ENCODE data around the gene ANKS1A.

ANKS1A gene

GRCh38 chr6:35014786-35015185 lies 125.7 kb downstream of the ANKS1A start:
- H3K9me3 Mint-ChIP-seq: no peaks in the 10 kb centered on the region
- H3K36me3 Mint-ChIP-seq (ENCODE audit: low read depth): peaks cover 34% of the 10 kb centered on the region
- peak overlapping the region in 1 of 3 experiments; percentile 11 for H3K4me3 Mint-ChIP-seq
- H3K4me1 Mint-ChIP-seq: peaks cover 78% of the 10 kb centered on the region
- no peaks in the 10 kb centered on the region for H3K27me3 Mint-ChIP-seq (ENCODE audit: low read depth)
- peak overlapping the region; percentile 37 to 99 (median 62) for H3K27ac Mint-ChIP-seq
- TF ChIP-seq, protein P1, sequence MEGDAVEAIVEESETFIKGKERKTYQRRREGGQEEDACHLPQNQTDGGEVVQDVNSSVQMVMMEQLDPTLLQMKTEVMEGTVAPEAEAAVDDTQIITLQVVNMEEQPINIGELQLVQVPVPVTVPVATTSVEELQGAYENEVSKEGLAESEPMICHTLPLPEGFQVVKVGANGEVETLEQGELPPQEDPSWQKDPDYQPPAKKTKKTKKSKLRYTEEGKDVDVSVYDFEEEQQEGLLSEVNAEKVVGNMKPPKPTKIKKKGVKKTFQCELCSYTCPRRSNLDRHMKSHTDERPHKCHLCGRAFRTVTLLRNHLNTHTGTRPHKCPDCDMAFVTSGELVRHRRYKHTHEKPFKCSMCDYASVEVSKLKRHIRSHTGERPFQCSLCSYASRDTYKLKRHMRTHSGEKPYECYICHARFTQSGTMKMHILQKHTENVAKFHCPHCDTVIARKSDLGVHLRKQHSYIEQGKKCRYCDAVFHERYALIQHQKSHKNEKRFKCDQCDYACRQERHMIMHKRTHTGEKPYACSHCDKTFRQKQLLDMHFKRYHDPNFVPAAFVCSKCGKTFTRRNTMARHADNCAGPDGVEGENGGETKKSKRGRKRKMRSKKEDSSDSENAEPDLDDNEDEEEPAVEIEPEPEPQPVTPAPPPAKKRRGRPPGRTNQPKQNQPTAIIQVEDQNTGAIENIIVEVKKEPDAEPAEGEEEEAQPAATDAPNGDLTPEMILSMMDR (IDR thresholded peaks at IDR 0.05; ENCODE audit: unreplicated experiment in 3 of 3): no peak

GRCh38 chr6:35015476-35015875 lies 126.4 kb downstream of the ANKS1A start:
- Mint-ChIP-seq H3K27ac (peak overlapping the region; percentile 95 to 99 (median 97)), H3K9me3 (no peaks in the 10 kb centered on the region), H3K4me1 (peaks cover 79% of the 10 kb centered on the region), H3K4me3 (peak overlapping the region in 1 of 3 experiments; percentile 83), H3K27me3 (ENCODE audit: low read depth) (no peaks in the 10 kb centered on the region), H3K36me3 (ENCODE audit: low read depth) (peaks cover 34% of the 10 kb centered on the region)
- TF ChIP-seq, protein P1 (IDR thresholded peaks at IDR 0.05; ENCODE audit: unreplicated experiment in 3 of 3): no peak

DNA sequence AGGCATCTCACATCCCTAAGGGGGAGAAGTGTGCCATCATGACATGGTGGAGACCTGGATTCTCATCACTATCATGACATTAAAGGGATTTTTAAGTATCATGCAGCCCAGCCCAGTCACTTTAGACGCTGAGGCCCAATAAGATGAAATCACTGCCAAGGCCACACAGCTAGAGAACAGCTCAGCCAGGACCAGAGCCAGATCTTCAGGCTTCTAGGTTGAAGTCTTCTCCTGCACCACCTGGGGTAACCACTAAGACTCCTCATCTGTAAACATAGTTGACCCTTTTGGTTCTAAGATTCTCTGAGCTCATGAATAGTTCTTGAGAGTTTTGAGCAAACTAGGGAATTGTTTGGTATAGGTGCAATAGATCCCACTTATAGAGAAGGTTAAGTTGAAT lies 126.9 kb downstream of the ANKS1A start:
- TF ChIP-seq, protein P1 (IDR thresholded peaks at IDR 0.05; ENCODE audit: unreplicated experiment in 3 of 3): no peak
- H3K9me3 Mint-ChIP-seq: no peaks in the 10 kb centered on the region
- no peaks in the 10 kb centered on the region for H3K27me3 Mint-ChIP-seq (ENCODE audit: low read depth)
- H3K4me1 Mint-ChIP-seq: peaks cover 79% of the 10 kb centered on the region
- H3K4me3 Mint-ChIP-seq: peak overlapping the region; percentile 77 to 83 (median 82)
- peaks cover 29% of the 10 kb centered on the region for H3K36me3 Mint-ChIP-seq (ENCODE audit: low read depth)
- H3K27ac Mint-ChIP-seq: peak overlapping the region; percentile 95 to 99 (median 97)

GRCh38 chr6:35016502-35017321 lies 127.7 kb downstream of the ANKS1A start:
- Mint-ChIP-seq H3K4me1 (peaks cover 76% of the 10 kb centered on the region), H3K27me3 (ENCODE audit: low read depth) (no peaks in the 10 kb centered on the region), H3K36me3 (ENCODE audit: low read depth) (peaks cover 25% of the 10 kb centered on the region), H3K27ac (peak overlapping the region; percentile 95 to 99 (median 97)), H3K4me3 (peak overlapping the region; percentile 77 to 83 (median 82)), H3K9me3 (no peaks in the 10 kb centered on the region)
- TF ChIP-seq, protein P1 (IDR thresholded peaks at IDR 0.05; ENCODE audit: unreplicated experiment in 3 of 3): no peak

DNA sequence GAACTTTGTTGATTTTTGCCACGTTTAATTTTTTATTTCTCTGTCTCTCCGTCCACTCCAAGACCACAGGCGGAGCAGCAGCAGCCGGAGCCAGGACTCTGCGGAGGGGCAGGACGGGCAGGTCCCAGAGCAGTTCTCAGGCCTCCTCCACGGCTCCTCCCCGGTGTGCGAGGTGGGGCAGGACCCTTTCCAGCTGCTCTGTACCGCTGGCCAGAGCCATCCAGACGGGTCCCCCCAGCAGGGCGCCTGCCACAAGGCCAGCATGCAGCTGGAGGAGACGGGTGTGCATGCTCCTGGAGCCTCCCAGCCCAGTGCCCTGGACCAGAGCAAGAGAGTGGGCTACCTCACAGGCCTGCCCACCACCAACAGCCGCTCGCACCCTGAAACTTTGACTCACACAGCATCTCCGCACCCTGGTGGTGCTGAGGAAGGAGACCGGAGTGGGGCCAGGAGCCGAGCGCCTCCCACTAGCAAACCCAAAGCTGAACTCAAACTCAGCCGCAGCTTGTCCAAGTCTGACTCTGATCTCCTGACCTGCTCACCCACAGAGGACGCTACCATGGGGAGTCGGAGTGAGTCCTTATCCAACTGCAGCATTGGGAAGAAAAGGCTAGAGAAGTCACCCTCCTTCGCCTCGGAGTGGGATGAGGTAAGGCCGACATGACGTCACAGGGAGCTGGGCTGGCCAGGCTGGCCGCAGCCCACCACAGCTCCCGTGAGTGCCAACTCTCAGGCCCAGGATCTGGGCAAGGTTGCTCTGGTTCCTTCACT lies 128.5 kb downstream of the ANKS1A start:
- Mint-ChIP-seq H3K27ac (peak overlapping the region; percentile 95 to 99 (median 97)), H3K4me1 (peaks cover 68% of the 10 kb centered on the region), H3K9me3 (no peaks in the 10 kb centered on the region), H3K27me3 (ENCODE audit: low read depth) (no peaks in the 10 kb centered on the region), H3K4me3 (peak overlapping the region; percentile 77 to 83 (median 82)), H3K36me3 (ENCODE audit: low read depth) (peaks cover 25% of the 10 kb centered on the region)
- TF ChIP-seq, protein P1 (IDR thresholded peaks at IDR 0.05; ENCODE audit: unreplicated experiment in 3 of 3): no peak
